CD4-positive, alpha-beta T cell treated with Interleukin-15 for 4 hours (primary cell): ENCODE results near the gene PBX4.

Experiments used
- DNase-seq: peaks from one replicate; pipeline ENCODE4 v3.0.0-alpha.2; 2020; ENCODE audit warnings: low spot score

PBX4 gene

GRCh38 chr19:19588546-19588945 lies 29.9 kb downstream of the PBX4 start:
- no peak for DNase-seq

- DNase-seq = no peak
Measured at GRCh38 chr19:19587771-19588170, 30.7 kb downstream of the PBX4 start.

- no peak for DNase-seq
Measured at GRCh38 chr19:19584356-19584755, 34.1 kb downstream of the PBX4 start.

GRCh38 chr19:19582471-19582870 lies 36.0 kb downstream of the PBX4 start:
- DNase-seq = no peak

- DNase-seq = no peak
Measured at GRCh38 chr19:19581391-19581790, 37.1 kb downstream of the PBX4 start.

- DNase-seq = no peak
Measured at GRCh38 chr19:19580418-19580817, 38.1 kb downstream of the PBX4 start.

- DNase-seq = no peak
Measured at GRCh38 chr19:19579533-19580361, 38.7 kb downstream of the PBX4 start.

- no peak for DNase-seq
Measured at GRCh38 chr19:19578252-19578651, 40.2 kb downstream of the PBX4 start.

GRCh38 chr19:19575411-19575810 lies 43.1 kb downstream of the PBX4 start:
- no peak for DNase-seq

- DNase-seq = no peak
Measured at GRCh38 chr19:19571071-19571786, 47.3 kb downstream of the PBX4 start.

- no peak for DNase-seq
Measured at GRCh38 chr19:19570571-19570970, 47.9 kb downstream of the PBX4 start.

- no peak for DNase-seq
Measured at GRCh38 chr19:19568802-19569756, 49.4 kb downstream of the PBX4 start.

GRCh38 chr19:19567391-19567790 lies 51.1 kb downstream of the PBX4 start:
- DNase-seq = no peak

- no peak for DNase-seq
Measured at GRCh38 chr19:19566306-19566705, 52.2 kb downstream of the PBX4 start.

- DNase-seq = no peak
Measured at GRCh38 chr19:19563348-19563848, 55.1 kb downstream of the PBX4 start.

GRCh38 chr19:19562665-19563347 lies 55.7 kb downstream of the PBX4 start:
- peak; percentile 40 for DNase-seq

- DNase-seq = no peak
Measured at GRCh38 chr19:19561946-19562664, 56.4 kb downstream of the PBX4 start.

- no peak for DNase-seq
Measured at GRCh38 chr19:19559931-19560330, 58.6 kb downstream of the PBX4 start.

GRCh38 chr19:19558636-19559035 lies 59.9 kb downstream of the PBX4 start:
- no peak for DNase-seq

GRCh38 chr19:19558055-19558454 lies 60.4 kb downstream of the PBX4 start:
- DNase-seq = no peak
